ENCODE data around the gene FLT3LG.

Gene FLT3LG

DNA sequence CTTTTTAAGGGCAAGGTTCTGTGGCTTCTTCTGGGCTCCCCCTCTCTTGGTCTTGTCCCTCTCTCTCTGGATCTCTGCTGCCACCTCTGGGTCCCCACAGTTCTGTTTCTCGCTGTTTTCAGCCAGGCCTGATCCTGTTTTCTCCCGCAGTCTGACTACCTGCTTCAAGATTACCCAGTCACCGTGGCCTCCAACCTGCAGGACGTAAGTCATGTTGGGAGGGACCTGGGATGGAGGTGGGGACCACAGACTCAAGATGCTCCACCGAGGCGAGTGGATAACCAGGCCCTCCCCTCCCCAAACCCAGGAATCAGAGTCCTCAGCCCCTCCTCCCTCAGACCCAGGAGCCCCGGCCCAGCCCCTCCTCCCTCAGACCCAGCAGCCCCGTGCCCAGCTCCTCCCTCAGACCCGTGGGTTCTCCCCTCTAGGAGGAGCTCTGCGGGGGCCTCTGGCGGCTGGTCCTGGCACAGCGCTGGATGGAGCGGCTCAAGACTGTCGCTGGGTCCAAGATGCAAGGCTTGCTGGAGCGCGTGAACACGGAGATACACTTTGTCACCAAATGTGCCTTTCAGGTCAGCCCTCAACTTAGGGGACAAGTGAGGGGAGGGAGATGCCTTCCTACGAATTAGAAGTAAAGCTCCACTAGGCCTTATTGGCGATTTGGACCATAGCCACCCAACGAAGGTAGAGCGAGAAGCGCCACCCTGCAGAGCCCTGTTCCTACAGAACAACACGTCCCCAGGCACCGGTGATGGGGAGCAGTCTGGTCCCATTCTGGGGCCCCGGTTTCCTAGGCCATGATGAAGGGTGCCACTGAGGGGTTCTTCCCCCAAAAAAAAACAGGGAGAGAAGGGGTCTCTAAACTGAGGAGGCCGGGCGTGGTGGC, 2.2 kb downstream of the FLT3LG start:
- DNase-seq (ENCODE audit: extremely low spot score) = peak; percentile 75
- TF ChIP-seq ELF4 (IDR thresholded peaks at IDR 0.05) = no peak
- TF ChIP-seq NFRKB (IDR thresholded peaks at IDR 0.05) = no peak
- no peak for TF ChIP-seq LEF1 (IDR thresholded peaks at IDR 0.05; ENCODE audit: borderline replicate concordance)
- TF ChIP-seq L3MBTL2 (conservative IDR thresholded peaks at IDR 0.05) = no peak
- no peak for TF ChIP-seq FOXA1 (IDR thresholded peaks at IDR 0.05)
- TF ChIP-seq BHLHE40 (IDR thresholded peaks at IDR 0.05; ENCODE audit: borderline replicate concordance) = no peak
- no peak for TF ChIP-seq SUZ12 (IDR thresholded peaks at IDR 0.05)
- no peak for TF ChIP-seq ARNT (IDR thresholded peaks at IDR 0.05)
- no peak for TF ChIP-seq ZNF384 (IDR thresholded peaks at IDR 0.05)
- no peak for TF ChIP-seq FOXK2 (IDR thresholded peaks at IDR 0.05)
- TF ChIP-seq, protein P1, sequence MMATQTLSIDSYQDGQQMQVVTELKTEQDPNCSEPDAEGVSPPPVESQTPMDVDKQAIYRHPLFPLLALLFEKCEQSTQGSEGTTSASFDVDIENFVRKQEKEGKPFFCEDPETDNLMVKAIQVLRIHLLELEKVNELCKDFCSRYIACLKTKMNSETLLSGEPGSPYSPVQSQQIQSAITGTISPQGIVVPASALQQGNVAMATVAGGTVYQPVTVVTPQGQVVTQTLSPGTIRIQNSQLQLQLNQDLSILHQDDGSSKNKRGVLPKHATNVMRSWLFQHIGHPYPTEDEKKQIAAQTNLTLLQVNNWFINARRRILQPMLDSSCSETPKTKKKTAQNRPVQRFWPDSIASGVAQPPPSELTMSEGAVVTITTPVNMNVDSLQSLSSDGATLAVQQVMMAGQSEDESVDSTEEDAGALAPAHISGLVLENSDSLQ (IDR thresholded peaks at IDR 0.05) = no peak
- no peak for TF ChIP-seq FOXM1 (IDR thresholded peaks at IDR 0.05; ENCODE audit: borderline replicate concordance)
- no peak for TF ChIP-seq TARDBP (IDR thresholded peaks at IDR 0.05)
- TF ChIP-seq CTBP1 (IDR thresholded peaks at IDR 0.05; ENCODE audit: borderline replicate concordance) = no peak
- no peak for TF ChIP-seq HDGF (IDR thresholded peaks at IDR 0.05; ENCODE audit: borderline replicate concordance)
- TF ChIP-seq SP1 (IDR thresholded peaks at IDR 0.05) = no peak
- ChIA-PET CTCF (interaction anchor here (0.6 to 1.2 kb wide), 5 partner anchors 16 to 203 kb away, joined by 3 to 6 read pairs (median 4); partner anchors contain the start of genes ALDH16A1 and PIH1D1), POLR2A (interaction anchor here (0.6 to 1.8 kb wide), 9 partner anchors 12 to 104 kb away, joined by 3 to 18 read pairs (median 4); partner anchors contain the start of gene ALDH16A1)

DNA sequence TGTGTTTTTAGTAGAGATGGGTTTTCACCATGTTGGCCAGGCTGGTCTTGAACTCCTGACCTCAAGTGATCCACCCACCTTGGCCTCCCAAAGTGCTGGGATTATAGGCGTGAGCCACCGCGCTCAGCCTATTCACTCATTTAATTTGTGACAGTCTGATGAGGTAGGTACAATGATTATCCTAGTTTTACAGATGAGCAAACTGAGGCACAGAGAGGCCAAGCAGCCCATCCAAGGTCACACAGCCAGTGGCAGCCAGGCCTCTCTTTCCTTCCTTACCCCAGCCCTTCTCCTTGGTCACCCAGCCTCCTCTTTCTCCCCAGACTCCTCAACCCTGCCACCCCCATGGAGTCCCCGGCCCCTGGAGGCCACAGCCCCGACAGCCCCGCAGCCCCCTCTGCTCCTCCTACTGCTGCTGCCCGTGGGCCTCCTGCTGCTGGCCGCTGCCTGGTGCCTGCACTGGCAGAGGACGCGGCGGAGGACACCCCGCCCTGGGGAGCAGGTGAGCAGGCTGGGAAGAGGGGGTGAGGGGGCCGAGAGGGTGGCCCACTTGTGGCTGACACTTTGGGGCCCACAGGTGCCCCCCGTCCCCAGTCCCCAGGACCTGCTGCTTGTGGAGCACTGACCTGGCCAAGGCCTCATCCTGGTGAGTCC, 6.1 kb downstream of the FLT3LG start:
- POLR2A ChIA-PET = interaction anchor here (1.7 kb wide), 1 partner anchor 8 kb away, joined by 15 read pairs; no protein-coding TSS in a partner anchor
- DNase-seq (ENCODE audit: extremely low spot score) = no peak
- TF ChIP-seq ELF4 (IDR thresholded peaks at IDR 0.05) = no peak
- TF ChIP-seq FOXM1 (IDR thresholded peaks at IDR 0.05; ENCODE audit: borderline replicate concordance) = no peak
- TF ChIP-seq ZNF384 (IDR thresholded peaks at IDR 0.05) = no peak
- TF ChIP-seq CTBP1 (IDR thresholded peaks at IDR 0.05; ENCODE audit: borderline replicate concordance) = no peak
- TF ChIP-seq L3MBTL2 (conservative IDR thresholded peaks at IDR 0.05) = no peak
- no peak for TF ChIP-seq NFRKB (IDR thresholded peaks at IDR 0.05)
- TF ChIP-seq FOXA1 (IDR thresholded peaks at IDR 0.05) = no peak
- TF ChIP-seq, protein P1 (IDR thresholded peaks at IDR 0.05) = no peak
- no peak for TF ChIP-seq ARNT (IDR thresholded peaks at IDR 0.05)
- no peak for TF ChIP-seq SUZ12 (IDR thresholded peaks at IDR 0.05)
- TF ChIP-seq SP1 (IDR thresholded peaks at IDR 0.05) = no peak
- TF ChIP-seq HDGF (IDR thresholded peaks at IDR 0.05; ENCODE audit: borderline replicate concordance) = no peak
- no peak for TF ChIP-seq BHLHE40 (IDR thresholded peaks at IDR 0.05; ENCODE audit: borderline replicate concordance)
- no peak for TF ChIP-seq LEF1 (IDR thresholded peaks at IDR 0.05; ENCODE audit: borderline replicate concordance)
- TF ChIP-seq FOXK2 (IDR thresholded peaks at IDR 0.05) = no peak
- no peak for TF ChIP-seq TARDBP (IDR thresholded peaks at IDR 0.05)
- CTCF ChIA-PET = no interaction called here

DNA sequence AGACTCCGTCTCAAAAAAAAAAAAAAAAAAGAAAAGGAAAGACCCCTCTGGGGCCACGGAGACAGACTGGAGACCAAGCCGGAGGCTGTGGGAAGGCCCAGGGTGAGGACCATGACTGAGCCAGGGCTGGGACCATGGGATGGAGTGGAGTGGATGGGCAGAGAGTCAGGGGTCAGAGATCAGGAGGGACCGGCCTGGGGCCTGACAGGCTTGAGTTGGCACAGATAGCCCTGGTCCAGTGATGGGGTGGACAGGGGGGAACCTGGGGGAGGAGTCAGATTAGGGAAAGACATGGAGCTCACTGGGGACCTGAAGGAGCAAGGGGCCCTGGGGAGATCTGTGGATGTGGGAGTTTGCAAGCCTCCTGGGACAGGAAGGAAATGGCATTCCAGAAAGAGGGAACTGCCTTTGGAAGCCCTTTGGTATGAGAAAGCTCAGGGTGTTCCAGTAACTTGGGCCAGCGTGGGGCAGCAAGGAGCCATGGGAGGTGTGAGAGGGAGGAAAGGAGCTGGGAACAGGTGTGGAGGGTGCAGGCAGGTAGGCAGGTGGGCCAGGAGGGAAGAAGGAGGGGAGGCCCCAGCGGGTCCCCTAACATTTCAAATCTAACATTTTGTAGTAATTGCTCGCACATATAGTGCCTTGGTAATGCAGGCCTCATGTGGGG, 7.1 kb downstream of the FLT3LG start:
- ChIA-PET POLR2A (interaction anchor here (0.9 to 1.6 kb wide), 2 partner anchors 11 to 15 kb away, joined by 4 to 7 read pairs; partner anchors contain the start of gene RPS11), CTCF (no interaction called here)
- TF ChIP-seq BHLHE40 (IDR thresholded peaks at IDR 0.05; ENCODE audit: borderline replicate concordance) (no peak), ARNT (IDR thresholded peaks at IDR 0.05) (no peak), SP1 (IDR thresholded peaks at IDR 0.05) (no peak), FOXK2 (IDR thresholded peaks at IDR 0.05) (no peak), FOXM1 (IDR thresholded peaks at IDR 0.05; ENCODE audit: borderline replicate concordance) (no peak), HDGF (IDR thresholded peaks at IDR 0.05; ENCODE audit: borderline replicate concordance) (no peak), LEF1 (IDR thresholded peaks at IDR 0.05; ENCODE audit: borderline replicate concordance) (no peak)
- TF ChIP-seq, protein P1 (IDR thresholded peaks at IDR 0.05) = no peak
- DNase-seq (ENCODE audit: extremely low spot score) = no peak

- ChIA-PET CTCF (no interaction called here), POLR2A (interaction anchor here (1.0 kb wide), 1 partner anchor 34 kb away, joined by 3 read pairs; the partner anchor contains the start of gene PIH1D1)
- DNase-seq (ENCODE audit: extremely low spot score) = no peak
- TF ChIP-seq BHLHE40 (IDR thresholded peaks at IDR 0.05; ENCODE audit: borderline replicate concordance) (no peak), TARDBP (IDR thresholded peaks at IDR 0.05) (no peak), CTBP1 (IDR thresholded peaks at IDR 0.05; ENCODE audit: borderline replicate concordance) (no peak), HDGF (IDR thresholded peaks at IDR 0.05; ENCODE audit: borderline replicate concordance) (no peak), LEF1 (IDR thresholded peaks at IDR 0.05; ENCODE audit: borderline replicate concordance) (no peak), FOXK2 (IDR thresholded peaks at IDR 0.05) (no peak), L3MBTL2 (conservative IDR thresholded peaks at IDR 0.05) (no peak), ARNT (IDR thresholded peaks at IDR 0.05) (no peak), FOXM1 (IDR thresholded peaks at IDR 0.05; ENCODE audit: borderline replicate concordance) (no peak), SUZ12 (IDR thresholded peaks at IDR 0.05) (no peak), SP1 (IDR thresholded peaks at IDR 0.05) (no peak), ZNF384 (IDR thresholded peaks at IDR 0.05) (no peak), FOXA1 (IDR thresholded peaks at IDR 0.05) (no peak), NFRKB (IDR thresholded peaks at IDR 0.05) (no peak)
- TF ChIP-seq, protein P1 (IDR thresholded peaks at IDR 0.05) = no peak
Observed at GRCh38 chr19:49486232-49486631, 12.2 kb downstream of the FLT3LG start.

All from HEK293T (cell line).